Lower lobe of right lung (tissue), 2 donors: ENCODE data around the gene ADAM8. TPM values are rescaled to one million over a fixed set of nuclear protein-coding genes. Genes with fewer than 3 reads are reported as not detected.
"Not testable (repeated sequence)": the region's sequence is repeated elsewhere in the genome, so short reads cannot be mapped to it uniquely, and the experiment has no call there.

Experiments used
- ATAC-seq, 2 donors: fragments of 200-7000 bp; cut with Tn5 transposase; one replicate each; pipeline ENCODE4 v1.9.1; 2020 to 2022; ENCODE audit warnings: mild to moderate bottlenecking in 2 of 2, moderate library complexity in 2 of 2
- DNase-seq: peaks from one replicate; pipeline ENCODE4 v3.0.0-alpha.2; 2020
- H3K27ac ChIP-seq: fragments of 200-600 bp; one replicate; pipeline ENCODE4 v1.8.0; 2022
- H3K27me3 ChIP-seq: fragments of 200-600 bp; one replicate; pipeline ENCODE4 v1.8.0; 2022; ENCODE audit warnings: low read depth
- H3K36me3 ChIP-seq: fragments of 200-600 bp; one replicate; pipeline ENCODE4 v1.8.0; 2022; ENCODE audit warnings: mild to moderate bottlenecking
- H3K4me1 ChIP-seq: fragments of 200-600 bp; one replicate; pipeline ENCODE4 v1.8.0; 2022
- H3K4me3 ChIP-seq: fragments of 200-600 bp; one replicate; pipeline ENCODE4 v1.8.0; 2022; ENCODE audit warnings: mild to moderate bottlenecking
- H3K9me3 ChIP-seq: fragments of 200-600 bp; one replicate; pipeline ENCODE4 v1.8.0; 2022
- CTCF ChIP-seq: fragments of 200-600 bp; IDR thresholded peaks from one replicate; pipeline ENCODE4 v1.8.0; 2022; ENCODE audit warnings: antibody characterized with exemption, mild to moderate bottlenecking
- intact Hi-C: fragments of 100-400 bp; cut with DNase I; formaldehyde crosslinking; loops from one replicate; pipeline ENCODE4 v1.11.0; 2022
- long read RNA-seq: library from polyadenylated mRNA; unstranded; transcript quantifications from one replicate; pipeline ENCODE4 v2.0.0, GENCODE V29; 2021
- total RNA-seq: library from RNA; stranded (reverse); fragmentation: NEBNext Ultra II Directional; extraction: Animal tissue kit (Norgen Biotek cat#: 25700); gene quantifications from one replicate; pipeline ENCODE4 v1.2.1, GENCODE V29; 2021
- donor health status: DM: no; HTN: yes; CAD: no; lungs with severe emphysema.

The ADAM8 gene
- total RNA-seq, result 18.7 TPM
- long read RNA-seq, transcript ADAM8-202 (23 exons, 3,279 nt), result major isoform, 5 of 14 reads
- long read RNA-seq, partial matches to known transcripts, result 6 of 14 reads
- long read RNA-seq, other reads (novel, unspliced or antisense), result 3 of 14 reads

GRCh38 chr10:133276435-133277201 lies at the start of gene ADAM8:
ADAM8 (minus strand) TSS chr10:133276868; CDS start chr10:133276817, 51 bp downstream.
- DNase-seq (peak; percentile 77), ATAC-seq (peak; percentile 54 to 62)
- Histone ChIP-seq H3K36me3 (peaks cover 31% of the 10 kb centered on the region), H3K4me3 (peak within 1 kb of the TSS; percentile 50), H3K4me1 (peaks cover 46% of the 10 kb centered on the region), H3K27ac (peak within 1 kb of the TSS; percentile 81), H3K27me3 (peaks cover 18% of the 10 kb centered on the region), H3K9me3 (no peaks in the 10 kb centered on the region)
- no peak for TF ChIP-seq CTCF
- intact Hi-C loops, result no loop called here

- Histone ChIP-seq H3K27ac (no peak overlapping the region), H3K27me3 (peaks cover 72% of the 10 kb centered on the region)
Measured at GRCh38 chr10:133326223-133326551, 49.5 kb upstream of the ADAM8 start.

DNA sequence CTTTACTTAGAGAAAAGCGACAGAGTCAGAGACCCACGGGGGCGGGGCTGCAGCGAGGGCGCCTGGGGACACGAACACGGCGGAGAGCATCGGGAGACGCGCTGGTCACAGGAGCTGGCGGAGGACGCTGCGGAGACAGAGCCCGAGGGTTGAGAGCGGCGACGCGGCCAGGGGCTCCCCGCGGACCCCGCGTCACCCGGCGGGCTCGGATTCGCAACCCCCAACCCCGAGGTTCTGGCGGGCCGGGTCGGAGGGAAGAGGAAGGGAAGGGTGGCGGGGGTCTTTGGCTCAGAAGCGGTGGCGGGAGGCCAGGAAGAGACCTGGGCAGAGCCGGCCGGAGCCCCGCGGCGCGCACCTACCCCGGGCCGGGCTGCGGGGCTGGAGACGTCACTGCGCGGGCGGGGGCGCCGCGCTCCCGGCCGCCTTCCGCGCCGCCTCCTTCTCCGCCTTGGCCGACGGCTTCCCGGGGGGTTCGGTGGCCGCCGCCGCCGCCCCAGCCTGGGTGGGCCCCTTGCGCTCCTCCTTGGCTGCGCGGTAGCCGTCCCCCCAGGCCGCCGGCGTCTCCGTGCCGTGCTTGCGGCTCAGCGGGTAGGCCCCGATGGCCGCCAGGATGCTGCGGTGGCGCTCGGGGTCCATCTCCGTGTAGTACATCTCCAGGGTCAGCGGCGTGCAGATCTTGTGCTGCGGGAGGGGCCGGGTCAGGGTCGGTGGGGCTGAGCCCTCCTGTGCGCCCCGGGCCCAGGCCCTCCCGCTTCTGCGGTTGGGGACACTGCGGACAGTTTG lies 49.0 kb upstream of the ADAM8 start:
- peak; percentile 41 for DNase-seq
- no peaks in the 10 kb centered on the region for H3K36me3 ChIP-seq
- no peak for TF ChIP-seq CTCF
- H3K4me3 ChIP-seq, result peak overlapping the region; percentile 40
- H3K9me3 ChIP-seq, result no peaks in the 10 kb centered on the region
- no peak for ATAC-seq
- intact Hi-C loops, result no loop called here
- no peak overlapping the region for H3K27ac ChIP-seq
- H3K4me1 ChIP-seq, result peaks cover 25% of the 10 kb centered on the region
- H3K27me3 ChIP-seq, result peaks cover 66% of the 10 kb centered on the region

More at GRCh38 chr10:133326223-133326551, 49.5 kb upstream of the ADAM8 start:
- no peak for TF ChIP-seq CTCF
- Histone ChIP-seq H3K9me3 (no peaks in the 10 kb centered on the region), H3K4me1 (peaks cover 25% of the 10 kb centered on the region), H3K36me3 (no peaks in the 10 kb centered on the region), H3K4me3 (peak overlapping the region; percentile 40)
- intact Hi-C loops, result no loop called here
- DNase-seq, result peak; percentile 29
- ATAC-seq, result no peak

- intact Hi-C loops, result no loop called here
- Histone ChIP-seq H3K27me3 (peaks cover 62% of the 10 kb centered on the region), H3K27ac (no peak overlapping the region), H3K9me3 (no peaks in the 10 kb centered on the region), H3K4me1 (peaks cover 23% of the 10 kb centered on the region), H3K36me3 (no peaks in the 10 kb centered on the region), H3K4me3 (peak overlapping the region; percentile 40)
- DNase-seq (peak; percentile 44), ATAC-seq (peak; percentile 9 to 13)
- TF ChIP-seq CTCF, result no peak
Measured at GRCh38 chr10:133324857-133325260, 48.2 kb upstream of the ADAM8 start.

DNA sequence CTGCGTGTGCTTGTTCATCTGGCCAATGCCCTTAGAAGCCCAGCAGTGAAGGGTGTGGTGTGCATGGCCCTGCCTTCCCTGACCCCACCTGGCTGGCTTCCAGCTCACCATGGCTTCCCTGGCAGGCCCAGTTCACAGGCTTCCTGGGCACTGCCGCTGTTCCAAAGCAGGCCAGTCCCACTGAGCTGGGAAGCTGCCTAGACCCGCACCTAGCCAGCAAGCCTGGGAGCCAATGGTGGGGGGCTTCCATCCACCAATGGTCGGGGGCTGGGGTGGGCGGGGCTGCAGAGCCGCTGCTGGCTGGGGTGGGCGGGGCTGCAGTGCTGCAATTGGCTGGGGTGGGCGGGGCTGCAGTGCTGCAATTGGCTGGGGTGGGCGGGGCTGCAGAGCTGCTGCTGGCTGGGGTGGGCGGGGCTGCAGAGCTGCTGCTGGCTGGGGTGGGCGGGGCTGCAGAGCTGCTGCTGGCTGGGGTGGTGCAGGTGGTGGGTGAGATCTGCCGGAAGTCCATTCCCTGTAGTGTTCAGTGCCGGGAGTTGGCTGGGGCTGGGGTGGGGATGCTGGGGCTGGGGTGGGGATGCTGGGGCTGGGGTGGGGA lies 47.6 kb upstream of the ADAM8 start:
- Histone ChIP-seq H3K4me3 (no peak overlapping the region), H3K9me3 (no peaks in the 10 kb centered on the region), H3K27ac (no peak overlapping the region), H3K4me1 (peaks cover 18% of the 10 kb centered on the region), H3K27me3 (peaks cover 56% of the 10 kb centered on the region), H3K36me3 (no peaks in the 10 kb centered on the region)
- TF ChIP-seq CTCF, result no peak
- DNase-seq (peak; percentile 75), ATAC-seq (peak; percentile 70 to 73)
- intact Hi-C loops, result no loop called here

GRCh38 chr10:133322064-133322709 lies 45.5 kb upstream of the ADAM8 start:
- peak; percentile 10 for DNase-seq
- peaks cover 42% of the 10 kb centered on the region for H3K27me3 ChIP-seq
- H3K4me3 ChIP-seq, intact Hi-C loops, H3K36me3 ChIP-seq, H3K9me3 ChIP-seq, ATAC-seq, H3K27ac ChIP-seq: not testable (repeated sequence)
- H3K4me1 ChIP-seq, result peaks cover 24% of the 10 kb centered on the region

- intact Hi-C loops, DNase-seq, H3K4me3 ChIP-seq, H3K9me3 ChIP-seq, ATAC-seq, H3K36me3 ChIP-seq, H3K27ac ChIP-seq: not testable (repeated sequence)
- H3K4me1 ChIP-seq, result peaks cover 20% of the 10 kb centered on the region
- peaks cover 30% of the 10 kb centered on the region for H3K27me3 ChIP-seq
Measured at GRCh38 chr10:133320852-133321422, 44.3 kb upstream of the ADAM8 start.
